Lower lobe of right lung (tissue), 2 donors: ENCODE data around the gene ITGA2B. TPM values are rescaled to one million over a fixed set of nuclear protein-coding genes. Genes with fewer than 3 reads are reported as not detected.

Experiments
- ATAC-seq, 2 donors: fragments of 200-7000 bp; cut with Tn5 transposase; one replicate each; pipeline ENCODE4 v1.9.1; 2020 to 2022; ENCODE audit warnings: mild to moderate bottlenecking in 2 of 2, moderate library complexity in 2 of 2
- DNase-seq: peaks from one replicate; pipeline ENCODE4 v3.0.0-alpha.2; 2020
- H3K27ac ChIP-seq: fragments of 200-600 bp; one replicate; pipeline ENCODE4 v1.8.0; 2022
- H3K27me3 ChIP-seq: fragments of 200-600 bp; one replicate; pipeline ENCODE4 v1.8.0; 2022; ENCODE audit warnings: low read depth
- H3K36me3 ChIP-seq: fragments of 200-600 bp; one replicate; pipeline ENCODE4 v1.8.0; 2022; ENCODE audit warnings: mild to moderate bottlenecking
- H3K4me1 ChIP-seq: fragments of 200-600 bp; one replicate; pipeline ENCODE4 v1.8.0; 2022
- H3K4me3 ChIP-seq: fragments of 200-600 bp; one replicate; pipeline ENCODE4 v1.8.0; 2022; ENCODE audit warnings: mild to moderate bottlenecking
- H3K9me3 ChIP-seq: fragments of 200-600 bp; one replicate; pipeline ENCODE4 v1.8.0; 2022
- intact Hi-C: fragments of 100-400 bp; cut with DNase I; formaldehyde crosslinking; loops from one replicate; pipeline ENCODE4 v1.11.0; 2022
- total RNA-seq: library from RNA; stranded (reverse); fragmentation: NEBNext Ultra II Directional; extraction: Animal tissue kit (Norgen Biotek cat#: 25700); gene quantifications from one replicate; pipeline ENCODE4 v1.2.1, GENCODE V29; 2021
- TF ChIP-seq, protein P1 (sequence below): fragments of 200-600 bp; IDR thresholded peaks from one replicate; pipeline ENCODE4 v1.8.0; 2022; ENCODE audit warnings: antibody characterized with exemption, mild to moderate bottlenecking
- donor health status: DM: no; HTN: yes; CAD: no; lungs with severe emphysema.

ITGA2B gene
- total RNA-seq, 1 donor from 2014 or later: 5.2 TPM

DNA sequence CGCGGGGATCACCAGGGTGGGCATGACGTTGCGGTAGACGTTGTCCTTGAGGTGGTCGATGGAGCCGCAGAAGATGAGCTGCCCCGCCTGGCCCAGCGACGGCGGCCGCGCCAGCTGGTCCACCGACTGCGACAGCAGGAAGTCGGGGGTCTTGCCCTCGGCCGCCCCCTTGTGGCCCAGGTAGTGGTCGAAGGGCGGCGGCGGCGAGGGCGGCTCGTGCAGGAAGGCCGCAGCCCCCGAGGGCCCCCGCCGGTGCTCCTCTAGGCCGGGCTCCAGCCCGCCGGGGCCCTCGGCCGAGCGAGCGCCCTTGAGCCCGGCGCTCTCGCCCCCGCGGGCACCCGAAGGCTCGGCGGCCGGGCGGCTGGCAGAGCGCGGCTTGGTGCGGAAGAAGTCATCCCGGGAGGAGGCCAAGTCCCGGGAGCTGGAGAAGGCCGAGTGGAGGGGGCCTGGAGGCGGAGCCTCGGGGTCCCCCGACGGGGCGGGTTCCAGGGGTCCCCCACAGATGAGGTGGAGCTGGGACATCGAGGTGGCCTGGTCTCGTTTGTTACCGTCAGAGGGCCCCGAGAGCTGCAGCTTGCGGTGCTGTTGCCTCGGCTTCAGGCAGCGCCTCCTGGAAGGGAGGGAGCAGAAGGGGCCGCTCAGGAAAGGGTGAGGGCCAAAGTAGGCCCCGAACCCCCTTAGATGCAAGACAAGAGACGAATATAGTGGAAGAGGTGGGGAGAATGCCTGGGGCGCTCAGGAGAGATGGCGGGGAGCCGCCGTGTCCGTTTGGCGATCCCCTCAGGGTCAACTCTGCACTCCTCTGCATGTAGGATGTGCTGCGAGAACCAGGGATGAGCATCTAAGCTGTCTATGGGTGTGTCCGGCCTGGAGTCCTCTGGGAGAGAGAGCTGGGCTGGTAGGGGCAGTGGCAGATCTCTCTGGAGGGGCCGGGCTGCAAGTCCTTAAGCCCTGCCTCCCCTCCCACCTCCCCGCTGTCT, 34.6 kb downstream of the ITGA2B start:
- TF ChIP-seq, protein P1, sequence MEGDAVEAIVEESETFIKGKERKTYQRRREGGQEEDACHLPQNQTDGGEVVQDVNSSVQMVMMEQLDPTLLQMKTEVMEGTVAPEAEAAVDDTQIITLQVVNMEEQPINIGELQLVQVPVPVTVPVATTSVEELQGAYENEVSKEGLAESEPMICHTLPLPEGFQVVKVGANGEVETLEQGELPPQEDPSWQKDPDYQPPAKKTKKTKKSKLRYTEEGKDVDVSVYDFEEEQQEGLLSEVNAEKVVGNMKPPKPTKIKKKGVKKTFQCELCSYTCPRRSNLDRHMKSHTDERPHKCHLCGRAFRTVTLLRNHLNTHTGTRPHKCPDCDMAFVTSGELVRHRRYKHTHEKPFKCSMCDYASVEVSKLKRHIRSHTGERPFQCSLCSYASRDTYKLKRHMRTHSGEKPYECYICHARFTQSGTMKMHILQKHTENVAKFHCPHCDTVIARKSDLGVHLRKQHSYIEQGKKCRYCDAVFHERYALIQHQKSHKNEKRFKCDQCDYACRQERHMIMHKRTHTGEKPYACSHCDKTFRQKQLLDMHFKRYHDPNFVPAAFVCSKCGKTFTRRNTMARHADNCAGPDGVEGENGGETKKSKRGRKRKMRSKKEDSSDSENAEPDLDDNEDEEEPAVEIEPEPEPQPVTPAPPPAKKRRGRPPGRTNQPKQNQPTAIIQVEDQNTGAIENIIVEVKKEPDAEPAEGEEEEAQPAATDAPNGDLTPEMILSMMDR: peak; percentile 17
- Histone ChIP-seq H3K36me3 (peaks cover 35% of the 10 kb centered on the region), H3K9me3 (no peaks in the 10 kb centered on the region), H3K4me3 (no peak overlapping the region), H3K27ac (no peak overlapping the region), H3K27me3 (no peaks in the 10 kb centered on the region), H3K4me1 (no peaks in the 10 kb centered on the region)
- ATAC-seq (no peak), DNase-seq (no peak)
- intact Hi-C loops: no loop called here

DNA sequence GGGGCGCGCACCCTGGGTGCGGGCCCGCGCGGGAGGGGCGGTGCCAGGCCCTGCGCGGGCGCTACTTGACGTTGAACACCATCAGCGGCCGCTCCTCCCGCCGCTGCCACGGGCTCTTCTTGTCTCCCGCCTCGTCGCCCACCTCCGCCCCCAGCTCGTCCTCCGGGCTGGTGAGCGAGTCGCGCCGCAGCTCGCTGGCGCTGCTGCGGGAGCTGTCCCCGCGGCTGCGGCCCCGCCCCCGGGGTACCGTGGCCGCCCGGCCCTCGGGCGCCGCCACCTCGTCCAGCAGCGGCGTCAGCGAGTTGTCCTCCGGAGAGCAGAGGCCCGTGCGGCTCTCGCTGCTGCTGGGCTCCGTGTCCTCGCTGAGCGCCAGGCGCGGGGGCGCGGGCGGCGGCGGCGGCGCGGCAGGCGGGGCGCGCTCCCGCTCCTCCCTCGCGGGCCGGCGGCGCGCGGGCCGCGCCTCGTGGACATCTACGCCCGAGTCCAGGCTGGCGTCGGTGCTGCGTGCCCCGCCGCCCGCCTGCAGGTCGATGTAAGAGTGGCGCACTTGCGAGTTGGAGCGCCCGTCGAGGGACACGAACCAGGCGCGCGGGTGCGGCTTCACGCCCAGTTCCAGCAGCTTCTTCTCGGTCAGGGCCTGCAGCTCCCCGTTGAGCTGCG, 35.6 kb downstream of the ITGA2B start:
- ATAC-seq (peak; percentile 23 to 34), DNase-seq (no peak)
- Histone ChIP-seq H3K27ac (no peak overlapping the region), H3K4me1 (peaks cover 6% of the 10 kb centered on the region), H3K9me3 (no peaks in the 10 kb centered on the region), H3K36me3 (peaks cover 45% of the 10 kb centered on the region), H3K27me3 (no peaks in the 10 kb centered on the region), H3K4me3 (peak overlapping the region; percentile 43)
- TF ChIP-seq, protein P1: no peak
- intact Hi-C loops: no loop called here

DNA sequence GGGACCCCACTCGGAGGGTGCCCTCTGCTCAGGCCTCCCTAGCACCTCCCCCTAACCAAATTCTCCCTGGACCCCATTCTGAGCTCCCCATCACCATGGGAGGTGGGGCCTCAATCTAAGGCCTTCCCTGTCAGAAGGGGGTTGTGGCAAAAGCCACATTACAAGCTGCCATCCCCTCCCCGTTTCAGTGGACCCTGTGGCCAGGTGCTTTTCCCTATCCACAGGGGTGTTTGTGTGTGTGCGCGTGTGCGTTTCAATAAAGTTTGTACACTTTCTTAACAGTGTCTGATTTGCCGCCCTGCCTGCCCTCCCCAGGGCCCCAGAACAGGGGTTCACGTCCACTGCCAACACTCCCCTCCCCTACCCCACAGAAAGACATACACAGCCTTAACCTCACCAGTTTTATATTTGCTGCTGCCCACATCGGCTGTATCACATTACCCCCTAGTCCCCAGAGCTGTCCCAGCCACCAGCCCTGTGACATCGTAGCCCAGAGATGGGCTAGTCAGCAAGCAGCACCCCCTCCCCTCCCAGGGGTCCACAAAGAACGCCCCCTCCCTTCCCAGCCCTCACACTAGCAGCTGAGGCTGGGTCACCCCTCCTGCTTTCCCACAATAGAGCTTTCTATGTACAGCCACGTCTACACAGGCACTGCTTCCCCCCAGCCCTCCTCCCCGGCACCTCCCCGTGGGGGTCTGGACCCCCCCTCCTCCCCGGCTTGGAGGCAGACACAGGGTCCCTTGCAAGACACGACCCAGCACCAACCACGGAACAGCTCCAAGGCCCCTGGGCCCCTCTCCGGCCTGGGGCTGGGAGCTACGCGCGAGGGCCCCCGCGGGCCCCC, 36.4 kb downstream of the ITGA2B start:
- peaks cover 11% of the 10 kb centered on the region for H3K4me1 ChIP-seq
- H3K36me3 ChIP-seq: peaks cover 46% of the 10 kb centered on the region
- TF ChIP-seq, protein P1: no peak
- peak overlapping the region; percentile 43 for H3K4me3 ChIP-seq
- ATAC-seq: no peak
- no peaks in the 10 kb centered on the region for H3K9me3 ChIP-seq
- no peaks in the 10 kb centered on the region for H3K27me3 ChIP-seq
- H3K27ac ChIP-seq: no peak overlapping the region
- intact Hi-C loops: no loop called here
- no peak for DNase-seq

DNA sequence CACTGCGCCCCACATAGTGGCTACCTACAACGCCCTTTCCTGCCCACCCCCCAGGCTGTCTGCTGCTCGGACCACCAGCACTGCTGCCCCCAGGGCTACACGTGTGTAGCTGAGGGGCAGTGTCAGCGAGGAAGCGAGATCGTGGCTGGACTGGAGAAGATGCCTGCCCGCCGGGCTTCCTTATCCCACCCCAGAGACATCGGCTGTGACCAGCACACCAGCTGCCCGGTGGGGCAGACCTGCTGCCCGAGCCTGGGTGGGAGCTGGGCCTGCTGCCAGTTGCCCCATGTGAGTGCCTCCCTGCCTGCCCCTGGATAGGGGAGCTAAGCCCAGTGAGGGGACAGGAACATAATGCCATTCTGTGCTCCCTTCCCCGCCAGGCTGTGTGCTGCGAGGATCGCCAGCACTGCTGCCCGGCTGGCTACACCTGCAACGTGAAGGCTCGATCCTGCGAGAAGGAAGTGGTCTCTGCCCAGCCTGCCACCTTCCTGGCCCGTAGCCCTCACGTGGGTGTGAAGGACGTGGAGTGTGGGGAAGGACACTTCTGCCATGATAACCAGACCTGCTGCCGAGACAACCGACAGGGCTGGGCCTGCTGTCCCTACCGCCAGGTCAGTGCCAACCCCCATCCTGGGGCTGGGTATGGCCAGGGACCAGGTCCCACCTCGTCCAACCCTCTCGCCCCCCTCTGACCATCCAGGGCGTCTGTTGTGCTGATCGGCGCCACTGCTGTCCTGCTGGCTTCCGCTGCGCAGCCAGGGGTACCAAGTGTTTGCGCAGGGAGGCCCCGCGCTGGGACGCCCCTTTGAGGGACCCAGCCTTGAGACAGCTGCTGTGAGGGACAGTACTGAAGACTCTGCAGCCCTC, 37.3 kb downstream of the ITGA2B start:
- Histone ChIP-seq H3K9me3 (no peaks in the 10 kb centered on the region), H3K4me3 (no peak overlapping the region), H3K36me3 (peaks cover 46% of the 10 kb centered on the region), H3K27me3 (no peaks in the 10 kb centered on the region), H3K4me1 (peaks cover 17% of the 10 kb centered on the region), H3K27ac (no peak overlapping the region)
- ATAC-seq (no peak), DNase-seq (no peak)
- intact Hi-C loops: no loop called here
- TF ChIP-seq, protein P1: no peak
